Measurements from ENCODE around the gene RLN3. TPM values are rescaled to one million over a fixed set of nuclear protein-coding genes. Genes with fewer than 3 reads are reported as not detected.

The RLN3 gene
- total and polyA plus RNA-seq, 2 donors (not counting 1 experiment from before 2014, with no cell fraction given): not detected

- Histone ChIP-seq H3K79me2 (ENCODE audit: control insufficient read depth, insufficient read depth, low read length) (no peaks in the 10 kb centered on the region), H3K9ac (ENCODE audit: insufficient read depth, low read length) (no peak overlapping the region), H3K4me2 (ENCODE audit: extremely low read depth, insufficient read depth, low read length) (no peak overlapping the region), H3K27me3 (ENCODE audit: control insufficient read depth, insufficient read depth, low read length) (no peaks in the 10 kb centered on the region), H3K4me3 (replicated peaks in 1 of 4; ENCODE audit: control extremely low read depth in 1 of 4, insufficient read depth in 1 of 4, low read depth in 3 of 4, low read length in 4 of 4) (no peak overlapping the region), H3K27ac (ENCODE audit: insufficient read depth, low read length) (no peak overlapping the region), H2AFZ (ENCODE audit: low read length) (no peak overlapping the region), H4K20me1 (ENCODE audit: control insufficient read depth, extremely low read depth, insufficient read depth, low read length) (no peaks in the 10 kb centered on the region), H3K36me3 (ENCODE audit: control insufficient read depth, insufficient read depth, low read length) (peaks cover 1% of the 10 kb centered on the region), H3K9me3 (ENCODE audit: control insufficient read depth, insufficient read depth, low read depth, low read length) (no peaks in the 10 kb centered on the region), H3K4me1 (ENCODE audit: control insufficient read depth, extremely low read depth, insufficient read depth, low read length) (peaks cover 6% of the 10 kb centered on the region)
- DNase-seq (ENCODE audit: low read depth in 2 of 2): no peak
- TF ChIP-seq CTCF (conservative IDR thresholded peaks at IDR 0.05 in 1 of 2, IDR thresholded peaks at IDR 0.05 in 1 of 2; ENCODE audit: low read depth in 1 of 2, low read length in 2 of 2) (no peak), EZH2 (IDR thresholded peaks at IDR 0.05; ENCODE audit: low read length, missing control alignments) (no peak)
Measured at GRCh38 chr19:13981467-13981866, 46.5 kb upstream of the RLN3 start.

GRCh38 chr19:13981988-13982501, 45.9 kb upstream of the RLN3 start:
- TF ChIP-seq EZH2 (IDR thresholded peaks at IDR 0.05; ENCODE audit: low read length, missing control alignments) (no peak), CTCF (conservative IDR thresholded peaks at IDR 0.05 in 1 of 2, IDR thresholded peaks at IDR 0.05 in 1 of 2; ENCODE audit: low read depth in 1 of 2, low read length in 2 of 2) (no peak)
- H3K4me2 ChIP-seq (ENCODE audit: extremely low read depth, insufficient read depth, low read length): no peak overlapping the region
- H3K36me3 ChIP-seq (ENCODE audit: control insufficient read depth, insufficient read depth, low read length): peaks cover 1% of the 10 kb centered on the region
- no peaks in the 10 kb centered on the region for H4K20me1 ChIP-seq (ENCODE audit: control insufficient read depth, extremely low read depth, insufficient read depth, low read length)
- H3K27me3 ChIP-seq (ENCODE audit: control insufficient read depth, insufficient read depth, low read length): no peaks in the 10 kb centered on the region
- H3K27ac ChIP-seq (ENCODE audit: insufficient read depth, low read length): no peak overlapping the region
- no peak overlapping the region for H3K9ac ChIP-seq (ENCODE audit: insufficient read depth, low read length)
- H2AFZ ChIP-seq (ENCODE audit: low read length): no peak overlapping the region
- no peak overlapping the region for H3K4me3 ChIP-seq (replicated peaks in 1 of 4; ENCODE audit: control extremely low read depth in 1 of 4, insufficient read depth in 1 of 4, low read depth in 3 of 4, low read length in 4 of 4)
- H3K79me2 ChIP-seq (ENCODE audit: control insufficient read depth, insufficient read depth, low read length): no peaks in the 10 kb centered on the region
- no peak for DNase-seq (ENCODE audit: low read depth in 2 of 2)
- peaks cover 7% of the 10 kb centered on the region for H3K4me1 ChIP-seq (ENCODE audit: control insufficient read depth, extremely low read depth, insufficient read depth, low read length)
- no peaks in the 10 kb centered on the region for H3K9me3 ChIP-seq (ENCODE audit: control insufficient read depth, insufficient read depth, low read depth, low read length)

GRCh38 chr19:13982773-13983172, 45.2 kb upstream of the RLN3 start:
- Histone ChIP-seq H3K36me3 (ENCODE audit: control insufficient read depth, insufficient read depth, low read length) (peaks cover 1% of the 10 kb centered on the region), H2AFZ (ENCODE audit: low read length) (no peak overlapping the region), H3K9me3 (ENCODE audit: control insufficient read depth, insufficient read depth, low read depth, low read length) (no peaks in the 10 kb centered on the region), H3K27ac (ENCODE audit: insufficient read depth, low read length) (no peak overlapping the region), H3K79me2 (ENCODE audit: control insufficient read depth, insufficient read depth, low read length) (no peaks in the 10 kb centered on the region), H4K20me1 (ENCODE audit: control insufficient read depth, extremely low read depth, insufficient read depth, low read length) (no peaks in the 10 kb centered on the region), H3K4me3 (replicated peaks in 1 of 4; ENCODE audit: control extremely low read depth in 1 of 4, insufficient read depth in 1 of 4, low read depth in 3 of 4, low read length in 4 of 4) (no peak overlapping the region), H3K9ac (ENCODE audit: insufficient read depth, low read length) (no peak overlapping the region), H3K4me2 (ENCODE audit: extremely low read depth, insufficient read depth, low read length) (no peak overlapping the region), H3K27me3 (ENCODE audit: control insufficient read depth, insufficient read depth, low read length) (no peaks in the 10 kb centered on the region), H3K4me1 (ENCODE audit: control insufficient read depth, extremely low read depth, insufficient read depth, low read length) (peaks cover 9% of the 10 kb centered on the region)
- no peak for DNase-seq (ENCODE audit: low read depth in 2 of 2)
- TF ChIP-seq EZH2 (IDR thresholded peaks at IDR 0.05; ENCODE audit: low read length, missing control alignments) (no peak), CTCF (conservative IDR thresholded peaks at IDR 0.05 in 1 of 2, IDR thresholded peaks at IDR 0.05 in 1 of 2; ENCODE audit: low read depth in 1 of 2, low read length in 2 of 2) (no peak)
